ENCODE results near the gene LCN15. TPM values are rescaled to one million over a fixed set of nuclear protein-coding genes. Genes with fewer than 3 reads are reported as not detected.

LCN15 gene
- total RNA-seq, 2 experiments from 2014 or later = not detected

GRCh38 chr9:136760424-136760823 lies 3.9 kb downstream of the LCN15 start:
- CTCF ChIA-PET = interaction anchor here (1.4 kb wide), 2 partner anchors 31 to 308 kb away, joined by 5 read pairs; no protein-coding TSS in a partner anchor
- no peak for ATAC-seq
- intact Hi-C loops (cut with micrococcal nuclease) = no loop called here
- Mint-ChIP-seq H3K4me3 (no peak overlapping the region), H3K36me3 (ENCODE audit: low read depth) (peaks cover 2% of the 10 kb centered on the region), H3K9me3 (peaks cover 8% of the 10 kb centered on the region), H3K4me1 (ENCODE audit: low read depth) (no peaks in the 10 kb centered on the region), H3K27ac (no peak overlapping the region), H3K27me3 (peaks cover 14% of the 10 kb centered on the region)
- DNase-seq = no peak
- POLR2A ChIA-PET = no interaction called here
- TF ChIP-seq CTCF (IDR thresholded peaks at IDR 0.05) = no peak

GRCh38 chr9:136759436-136760325 lies 4.6 kb downstream of the LCN15 start:
- Mint-ChIP-seq H3K27me3 (peaks cover 14% of the 10 kb centered on the region), H3K4me1 (ENCODE audit: low read depth) (no peaks in the 10 kb centered on the region), H3K9me3 (peaks cover 9% of the 10 kb centered on the region), H3K4me3 (no peak overlapping the region), H3K36me3 (ENCODE audit: low read depth) (peaks cover 2% of the 10 kb centered on the region), H3K27ac (no peak overlapping the region)
- intact Hi-C loops (cut with micrococcal nuclease) = no loop called here
- DNase-seq = no peak
- ATAC-seq = no peak
- ChIA-PET CTCF (interaction anchor here (1.2 to 2.5 kb wide), 4 partner anchors 8 to 309 kb away, joined by 3 to 8 read pairs (median 5); no protein-coding TSS in a partner anchor), POLR2A (no interaction called here)
- no peak for TF ChIP-seq CTCF (IDR thresholded peaks at IDR 0.05)

GRCh38 chr9:136759001-136759400 lies 5.3 kb downstream of the LCN15 start:
- Mint-ChIP-seq H3K36me3 (ENCODE audit: low read depth) (peaks cover 2% of the 10 kb centered on the region), H3K27me3 (peaks cover 14% of the 10 kb centered on the region), H3K4me3 (no peak overlapping the region), H3K27ac (no peak overlapping the region), H3K9me3 (peaks cover 9% of the 10 kb centered on the region), H3K4me1 (ENCODE audit: low read depth) (no peaks in the 10 kb centered on the region)
- no peak for DNase-seq
- ChIA-PET POLR2A (no interaction called here), CTCF (interaction anchor here (1.2 to 2.5 kb wide), 3 partner anchors 9 to 19 kb away, joined by 3 to 8 read pairs (median 4); no protein-coding TSS in a partner anchor)
- TF ChIP-seq CTCF (IDR thresholded peaks at IDR 0.05) = no peak
- no peak for ATAC-seq
- intact Hi-C loops (cut with micrococcal nuclease) = no loop called here

GRCh38 chr9:136757751-136758140 lies 6.6 kb downstream of the LCN15 start:
- CTCF ChIA-PET = interaction anchor here (0.8 to 2.5 kb wide), 7 partner anchors 10 to 52 kb away, joined by 3 to 8 read pairs (median 3); no protein-coding TSS in a partner anchor
- no peak for TF ChIP-seq CTCF (IDR thresholded peaks at IDR 0.05)
- intact Hi-C loops (cut with micrococcal nuclease) = no loop called here

GRCh38 chr9:136757328-136757727 lies 7.0 kb downstream of the LCN15 start:
- POLR2A ChIA-PET = interaction anchor here (1.1 kb wide), 1 partner anchor 56 kb away, joined by 4 read pairs; no protein-coding TSS in a partner anchor

More at GRCh38 chr9:136757751-136758140, 6.6 kb downstream of the LCN15 start:
- Mint-ChIP-seq H3K36me3 (ENCODE audit: low read depth) (peaks cover 2% of the 10 kb centered on the region), H3K27me3 (peaks cover 12% of the 10 kb centered on the region), H3K4me1 (ENCODE audit: low read depth) (no peaks in the 10 kb centered on the region), H3K4me3 (no peak overlapping the region), H3K27ac (no peak overlapping the region), H3K9me3 (peaks cover 12% of the 10 kb centered on the region)
- ATAC-seq (no peak), DNase-seq (no peak)
- POLR2A ChIA-PET = interaction anchor here (1.1 kb wide), 1 partner anchor 56 kb away, joined by 4 read pairs; no protein-coding TSS in a partner anchor

More at GRCh38 chr9:136757328-136757727, 7.0 kb downstream of the LCN15 start:
- Mint-ChIP-seq H3K27ac (no peak overlapping the region), H3K27me3 (peaks cover 13% of the 10 kb centered on the region), H3K4me1 (ENCODE audit: low read depth) (no peaks in the 10 kb centered on the region), H3K4me3 (no peak overlapping the region), H3K9me3 (peaks cover 16% of the 10 kb centered on the region), H3K36me3 (ENCODE audit: low read depth) (peaks cover 2% of the 10 kb centered on the region)
- intact Hi-C loops (cut with micrococcal nuclease) = no loop called here
- no peak for TF ChIP-seq CTCF (IDR thresholded peaks at IDR 0.05)
- CTCF ChIA-PET = interaction anchor here (0.8 to 2.5 kb wide), 7 partner anchors 10 to 52 kb away, joined by 3 to 8 read pairs (median 3); no protein-coding TSS in a partner anchor
- ATAC-seq = no peak
- DNase-seq = no peak
